T-helper 2 cell (primary cell): ENCODE data around the gene SLC44A3.
"Not testable (repeated sequence)": the region's sequence is repeated elsewhere in the genome, so short reads cannot be mapped to it uniquely, and the experiment has no call there.

Experiments used
- DNase-seq, 5 experiments: peaks; one replicate each; pipeline versions ENCODE4 v3.0.0 to v3.0.0-alpha.2; 2012 to 2022

Gene SLC44A3

DNA sequence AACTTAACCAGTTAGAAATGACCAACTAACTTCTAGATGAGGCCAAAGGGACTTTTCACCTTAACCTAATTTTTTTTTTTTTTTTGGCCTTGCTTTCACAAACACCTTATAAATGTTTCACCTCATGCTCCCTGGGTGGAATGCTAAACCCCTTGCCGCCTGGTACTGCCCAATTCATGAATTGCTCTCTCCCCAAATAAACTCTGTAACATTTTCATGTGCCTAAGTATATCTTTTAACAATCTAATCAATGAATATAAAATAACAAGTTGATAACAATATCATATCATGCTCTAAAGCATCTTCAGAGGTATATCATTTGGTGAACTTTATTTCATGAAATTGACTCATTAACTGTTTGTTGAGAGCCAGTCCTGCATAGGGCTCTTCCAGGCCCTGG, 117.7 kb downstream of the SLC44A3 start:
- DNase-seq, result no peak

DNA sequence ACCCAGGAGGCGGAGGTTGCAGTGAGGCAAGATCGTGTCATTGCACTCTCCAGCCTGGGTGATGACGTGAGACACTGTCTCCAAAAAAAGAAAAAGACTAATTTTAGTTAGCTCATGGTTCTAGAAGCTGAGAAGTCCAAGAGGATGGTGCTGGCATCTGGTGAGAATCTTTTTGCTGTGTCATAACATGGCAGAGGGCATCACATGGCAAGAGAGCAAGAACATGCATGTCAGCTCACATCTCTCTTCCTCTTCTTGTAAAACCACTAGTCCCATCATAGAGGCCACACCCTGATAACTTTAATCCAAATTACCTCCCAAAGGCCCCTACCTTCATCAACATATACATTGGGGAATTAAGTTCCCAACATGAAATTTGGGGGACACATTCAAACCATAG, 120.6 kb downstream of the SLC44A3 start:
- DNase-seq, result no peak

DNA sequence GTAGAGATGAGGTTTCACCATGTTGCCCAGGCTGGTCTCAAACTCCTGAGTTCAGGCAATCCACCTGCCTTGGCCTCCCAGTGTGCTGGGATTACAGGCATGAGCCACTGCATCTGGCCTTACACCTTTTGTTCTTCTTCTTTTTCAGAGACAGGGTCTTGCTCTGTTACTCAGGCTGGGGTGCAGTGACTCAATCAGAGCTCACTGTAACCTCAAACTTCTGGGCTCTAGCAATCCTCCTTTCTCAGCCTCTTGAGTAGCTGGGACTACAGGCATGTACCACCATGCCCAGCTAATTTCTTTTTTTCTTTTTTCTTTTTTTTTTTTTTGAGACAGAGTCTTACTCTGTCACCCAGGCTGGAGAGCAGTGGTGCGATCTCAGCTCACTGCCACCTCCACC, 121.3 kb downstream of the SLC44A3 start:
- not testable (repeated sequence) for DNase-seq

- DNase-seq, result no peak
These were observed 122.3 kb downstream of the SLC44A3 start for GRCh38 chr1:94942171-94943128.
